Measurements from ENCODE around the gene TPSB2.
A peak's percentile ranks its signal among the peaks of the same experiment; 100 is the strongest.
"Not testable (repeated sequence)": the region's sequence is repeated elsewhere in the genome, so short reads cannot be mapped to it uniquely, and the experiment has no call there.

Gene TPSB2

DNA sequence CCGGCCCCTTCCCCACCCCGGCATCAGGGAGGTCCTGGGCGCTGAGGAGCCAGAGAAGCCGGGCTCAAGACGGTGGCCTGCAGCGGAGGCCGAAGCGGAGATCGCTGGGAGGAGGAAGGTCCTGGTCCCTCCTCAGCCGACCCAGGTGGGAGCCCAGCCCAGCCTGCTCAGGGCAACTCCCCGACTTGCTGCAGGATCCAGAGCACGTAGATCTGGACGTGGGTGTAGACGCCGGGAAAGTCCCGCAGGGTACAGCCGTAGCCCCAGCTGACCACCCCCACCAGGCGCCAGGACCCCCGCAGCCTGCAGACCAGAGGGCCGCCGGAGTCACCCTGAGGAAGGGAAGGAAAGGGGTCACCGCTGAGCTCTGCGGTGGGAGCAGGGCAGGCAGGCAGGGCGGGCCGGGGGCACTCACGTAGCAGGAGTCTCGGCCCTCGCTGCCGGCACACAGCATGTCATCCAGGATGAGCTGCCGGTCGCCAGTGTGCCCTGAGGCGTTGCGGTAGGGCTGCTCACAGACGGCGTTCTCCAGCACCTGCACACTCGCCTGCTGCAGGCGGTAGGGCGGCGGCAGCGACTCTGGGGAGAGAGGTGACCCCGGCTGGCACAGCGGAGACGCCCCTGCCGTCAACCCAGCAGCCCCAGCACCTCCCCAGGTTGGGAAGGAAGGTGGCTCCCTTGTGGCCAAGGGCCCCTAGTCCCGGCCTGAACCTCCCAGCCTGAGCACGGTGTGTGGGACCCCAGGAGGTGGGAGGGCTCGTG is 31.3 kb upstream of the TPSB2 start:
- peak; percentile 50 for DNase-seq

DNA sequence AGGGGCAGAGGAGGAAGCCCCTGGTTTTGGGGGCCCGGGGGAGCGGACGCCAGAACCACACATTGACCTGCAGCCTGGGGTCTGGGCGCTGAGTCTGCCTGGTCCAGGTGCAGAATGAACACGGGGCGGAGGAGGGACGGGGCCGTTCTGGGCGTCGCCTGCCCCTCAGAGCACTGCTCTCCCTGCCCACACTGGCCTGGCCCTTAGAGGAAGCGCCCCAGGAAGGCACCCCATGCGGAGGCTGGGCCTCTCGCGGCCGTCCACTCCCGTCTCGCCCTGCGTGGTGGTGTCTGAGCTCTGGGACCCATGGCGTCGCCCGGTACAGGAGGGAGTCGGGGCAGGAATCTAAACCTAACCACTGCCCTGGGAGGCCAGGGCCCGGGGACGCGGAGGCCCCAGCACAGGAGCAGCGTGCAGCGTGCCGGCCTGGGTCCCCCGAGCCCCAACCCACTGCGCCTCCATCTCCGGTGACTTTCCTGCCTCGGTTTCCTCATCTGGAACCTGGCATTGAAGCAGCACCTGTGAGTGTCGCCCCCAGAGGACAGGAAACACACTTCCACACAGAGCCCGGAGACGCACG is 30.2 kb upstream of the TPSB2 start:
- DNase-seq, result no peak

DNA sequence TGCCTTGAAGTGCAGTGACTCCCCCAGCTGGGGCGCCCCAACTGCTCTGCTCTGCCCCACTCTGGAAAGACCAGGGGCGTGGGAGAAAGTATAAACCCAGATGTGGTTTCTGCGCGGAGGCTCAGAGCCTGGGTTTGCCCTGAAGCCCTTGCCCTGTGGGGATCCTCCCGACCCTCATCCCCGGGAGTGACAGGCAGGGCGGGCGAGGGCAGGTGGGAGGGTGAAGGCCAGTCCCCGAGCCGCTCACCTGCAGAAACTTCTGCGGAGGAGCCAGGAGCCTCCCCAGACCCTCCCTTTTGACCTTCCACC is 29.7 kb upstream of the TPSB2 start:
- no peak for DNase-seq

DNA sequence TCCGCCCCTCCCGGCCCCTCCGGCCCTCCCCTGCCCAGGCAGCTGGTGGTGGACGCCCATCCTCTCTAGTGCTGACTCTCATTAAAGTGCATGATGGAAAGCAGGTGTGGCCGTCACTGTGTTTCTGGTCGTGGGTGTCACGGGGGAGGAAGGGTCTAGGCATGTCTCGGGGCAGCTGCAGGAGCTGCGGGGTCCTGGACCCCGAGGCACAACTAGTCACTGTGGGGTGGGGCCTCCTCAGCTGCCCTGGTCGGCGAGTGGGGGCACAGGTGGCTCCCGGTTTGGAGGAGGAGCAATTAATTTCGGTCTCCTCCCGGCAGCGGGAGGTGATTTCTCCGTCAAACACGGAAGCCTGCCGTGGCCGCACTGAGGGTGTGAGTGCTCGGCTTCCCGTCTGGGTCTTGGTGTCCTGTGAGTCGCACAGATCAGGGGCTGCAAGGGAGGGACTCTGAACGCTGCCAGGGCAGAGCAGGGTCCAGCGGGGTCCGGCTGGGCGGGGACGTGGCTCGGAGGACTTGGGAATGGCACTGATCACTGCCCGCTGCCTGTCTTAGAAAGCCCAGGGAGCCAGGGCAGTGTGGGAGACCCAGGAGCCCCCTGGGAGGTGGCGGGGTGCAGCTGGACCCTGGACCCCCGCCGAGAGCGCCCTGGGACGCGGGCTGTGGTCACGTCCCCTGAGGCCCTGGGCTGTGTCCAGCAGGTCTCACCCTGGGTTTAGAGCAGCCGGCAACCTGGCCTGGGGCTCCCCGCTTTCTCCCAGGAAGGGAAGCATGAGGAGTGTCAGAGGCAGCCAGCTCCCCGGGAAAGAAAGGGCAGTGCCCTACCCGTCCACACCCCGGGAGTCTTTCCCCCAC is 29.1 kb upstream of the TPSB2 start:
- no peak for DNase-seq

DNA sequence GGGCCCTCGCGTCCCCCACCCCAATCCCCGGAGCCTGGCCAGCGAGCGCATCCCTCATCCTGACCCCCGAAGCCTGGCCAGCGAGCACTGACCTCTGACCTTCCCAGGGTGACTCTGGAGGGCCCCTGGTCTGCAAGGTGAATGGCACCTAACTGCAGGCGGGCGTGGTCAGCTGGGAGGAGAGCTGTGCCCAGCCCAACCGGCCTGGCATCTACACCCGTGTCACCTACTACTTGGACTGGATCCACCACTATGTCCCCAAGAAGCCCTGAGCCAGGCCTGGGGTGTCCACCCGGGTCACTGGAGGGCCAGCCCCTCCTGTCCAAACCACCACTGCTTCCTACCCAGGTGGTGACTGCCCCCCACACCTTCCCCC is 28.2 kb upstream of the TPSB2 start:
- no peak for DNase-seq

DNA sequence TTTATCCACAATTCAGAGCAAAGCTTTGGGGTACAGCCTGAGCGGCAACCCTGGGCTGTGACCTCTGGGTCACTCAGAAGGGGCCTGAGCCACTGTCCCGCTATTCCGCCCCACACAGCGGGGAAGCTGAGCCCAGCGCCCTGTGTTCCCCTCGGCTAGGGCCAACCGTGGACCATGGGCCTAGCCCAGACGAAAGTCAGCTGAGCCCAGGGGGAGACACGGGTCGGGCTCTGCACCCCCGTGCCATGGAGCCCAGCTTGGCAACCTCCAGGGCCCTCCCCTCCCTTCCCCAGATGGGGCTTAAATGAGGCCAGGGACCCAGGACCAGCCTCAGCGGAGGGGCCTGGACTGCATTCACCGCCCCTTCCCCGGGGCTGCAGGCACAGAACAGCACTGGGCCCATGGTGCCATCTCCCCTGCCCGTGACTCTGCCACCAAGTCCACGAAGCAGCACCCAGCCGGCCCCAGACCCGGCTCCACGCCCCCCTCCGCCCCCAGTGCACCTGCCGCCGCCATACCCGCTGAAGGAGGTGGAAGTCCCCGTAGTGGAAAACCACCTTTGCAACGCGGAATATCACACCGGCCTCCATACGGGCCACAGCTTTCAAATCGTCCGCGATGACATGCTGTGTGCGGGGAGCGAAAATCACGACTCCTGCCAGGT is 27.7 kb upstream of the TPSB2 start:
- DNase-seq, result no peak

DNA sequence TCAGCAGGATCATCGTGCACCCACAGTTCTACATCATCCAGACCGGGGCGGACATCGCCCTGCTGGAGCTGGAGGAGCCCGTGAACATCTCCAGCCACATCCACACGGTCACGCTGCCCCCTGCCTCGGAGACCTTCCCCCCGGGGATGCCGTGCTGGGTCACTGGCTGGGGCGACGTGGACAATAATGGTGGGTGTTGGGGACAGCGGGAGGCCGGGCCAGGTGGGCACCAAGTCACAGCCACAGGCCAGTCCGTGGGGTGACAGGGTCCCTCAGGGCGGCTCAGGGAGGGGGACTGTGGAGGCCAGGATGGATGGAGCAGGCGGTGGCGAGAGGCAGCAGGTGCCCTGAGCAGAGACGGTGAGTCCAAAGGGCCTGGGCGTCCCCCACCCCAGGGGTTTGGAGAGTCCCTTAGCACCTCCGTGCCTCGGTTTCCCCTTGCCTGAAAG is 26.9 kb upstream of the TPSB2 start:
- no peak for DNase-seq

DNA sequence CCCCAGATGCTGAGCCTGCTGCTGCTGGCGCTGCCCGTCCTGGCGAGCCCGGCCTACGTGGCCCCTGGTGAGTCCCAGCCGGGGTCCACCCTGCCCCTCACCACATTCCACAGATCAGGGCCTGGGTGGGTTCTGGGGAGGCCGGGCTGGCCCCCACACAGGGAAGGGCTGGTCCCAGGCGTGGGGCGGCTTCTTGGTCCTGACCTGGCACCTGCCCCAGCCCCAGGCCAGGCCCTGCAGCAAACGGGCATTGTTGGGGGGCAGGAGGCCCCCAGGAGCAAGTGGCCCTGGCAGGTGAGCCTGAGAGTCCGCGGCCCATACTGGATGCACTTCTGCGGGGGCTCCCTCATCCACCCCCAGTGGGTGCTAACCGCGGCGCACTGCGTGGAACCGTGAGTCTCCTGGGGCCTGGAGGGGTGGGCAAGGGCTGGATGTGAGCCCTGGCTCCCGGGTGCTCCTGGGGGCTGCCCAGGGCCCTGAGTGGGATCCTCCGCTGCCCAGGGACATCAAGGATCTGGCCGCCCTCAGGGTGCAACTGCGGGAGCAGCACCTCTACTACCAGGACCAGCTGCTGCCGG is 26.4 kb upstream of the TPSB2 start:
- DNase-seq, result not testable (repeated sequence)

DNA sequence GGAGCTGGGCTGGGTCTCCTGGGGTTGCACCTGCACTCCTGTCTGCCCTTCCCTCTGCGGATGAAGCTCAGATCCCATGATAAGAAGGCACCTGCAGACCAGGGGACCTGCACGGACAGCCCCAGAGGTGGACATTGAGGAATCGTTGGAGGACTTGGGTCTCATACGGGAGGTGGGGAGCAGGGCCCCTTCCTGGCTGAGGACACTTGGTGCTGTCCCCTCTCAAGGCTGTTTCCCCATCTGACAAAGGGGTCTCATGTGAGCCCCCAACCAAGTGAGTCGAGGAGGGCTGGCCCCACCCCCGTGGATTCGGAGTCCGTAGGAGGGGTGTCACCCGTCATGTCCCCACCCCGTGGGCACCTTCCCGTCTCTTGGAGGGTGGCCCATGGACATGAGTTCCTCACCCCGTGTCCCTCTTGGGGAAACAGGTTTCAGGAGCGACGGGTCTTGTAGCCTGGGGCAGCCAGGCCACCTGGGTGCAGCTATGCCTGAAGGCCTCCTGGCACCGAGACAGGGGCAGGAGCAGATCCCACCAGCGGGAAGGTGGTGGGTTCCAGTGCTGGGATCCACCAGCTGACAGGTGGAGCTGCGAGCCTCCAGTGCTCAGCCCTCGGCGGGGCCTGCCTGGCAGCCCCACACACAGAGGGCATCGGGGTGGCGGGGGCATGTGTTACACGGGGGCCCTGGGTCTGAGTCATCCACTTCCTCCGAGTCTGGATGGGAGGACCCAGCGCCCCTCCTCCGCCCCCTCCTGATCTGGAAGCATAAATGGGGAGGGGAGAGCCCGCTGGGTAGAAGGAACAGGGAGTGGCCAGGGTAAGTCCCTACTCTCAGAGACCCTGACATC is 25.5 kb upstream of the TPSB2 start, which contains the start of gene TPSD1:
TPSD1 (plus strand) TSS at position 794 of the 847 bp plus-strand sequence. CDS start 212 bp downstream, outside the sequence.
- DNase-seq, result not testable (repeated sequence)

DNA sequence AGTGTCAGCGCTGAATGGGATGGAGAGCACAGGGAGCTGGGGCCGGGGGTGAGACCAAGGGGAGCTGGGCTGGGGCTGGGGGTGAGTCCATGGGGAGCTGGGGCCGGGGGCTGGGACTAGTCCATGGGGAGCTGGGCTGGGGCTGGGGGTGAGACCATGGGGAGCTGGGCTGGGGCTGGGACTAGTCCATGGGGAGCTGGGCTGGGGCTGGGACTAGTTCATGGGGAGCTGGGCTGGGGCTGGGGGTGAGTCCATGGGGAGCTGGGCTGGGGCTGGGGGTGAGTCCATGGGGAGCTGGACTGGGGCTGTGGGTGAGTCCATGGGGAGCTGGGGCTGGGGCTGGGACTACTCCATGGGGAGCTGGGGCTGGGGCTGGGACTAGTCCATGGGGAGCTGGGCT is 24.8 kb upstream of the TPSB2 start:
- not testable (repeated sequence) for DNase-seq

DNA sequence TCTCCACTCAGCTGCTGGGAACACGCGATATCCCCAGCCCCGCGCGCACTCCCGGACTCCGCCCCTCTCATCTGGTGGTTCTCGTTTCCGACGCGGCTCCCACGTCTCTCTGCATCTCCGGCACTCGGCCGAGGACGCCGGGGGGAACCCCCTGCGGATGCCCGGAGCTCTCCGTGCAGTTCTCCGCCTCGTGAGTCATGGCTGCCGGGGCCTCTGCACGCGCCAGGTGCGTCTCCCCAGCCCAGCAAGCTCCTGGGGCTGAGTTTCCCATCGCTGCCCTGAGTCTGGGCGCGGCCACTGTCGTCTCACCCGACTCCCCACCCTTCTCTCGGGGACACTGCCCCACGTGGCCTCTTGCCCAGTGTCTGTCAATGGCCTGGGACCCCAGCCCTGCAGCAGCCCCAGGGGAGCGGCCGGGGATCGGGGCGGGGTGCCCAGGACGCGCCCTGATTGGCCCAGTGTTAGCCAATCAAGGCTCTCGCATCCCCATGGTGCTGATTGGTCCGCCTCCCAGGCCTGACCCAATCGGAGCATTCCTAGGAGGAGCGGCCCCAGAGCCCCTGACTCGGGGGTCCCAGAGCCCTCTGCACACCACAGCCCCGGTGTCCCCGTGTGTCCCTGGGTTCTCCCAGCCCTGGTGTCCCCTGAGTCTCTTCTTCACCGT is 23.8 kb upstream of the TPSB2 start:
- DNase-seq, result not testable (repeated sequence)

DNA sequence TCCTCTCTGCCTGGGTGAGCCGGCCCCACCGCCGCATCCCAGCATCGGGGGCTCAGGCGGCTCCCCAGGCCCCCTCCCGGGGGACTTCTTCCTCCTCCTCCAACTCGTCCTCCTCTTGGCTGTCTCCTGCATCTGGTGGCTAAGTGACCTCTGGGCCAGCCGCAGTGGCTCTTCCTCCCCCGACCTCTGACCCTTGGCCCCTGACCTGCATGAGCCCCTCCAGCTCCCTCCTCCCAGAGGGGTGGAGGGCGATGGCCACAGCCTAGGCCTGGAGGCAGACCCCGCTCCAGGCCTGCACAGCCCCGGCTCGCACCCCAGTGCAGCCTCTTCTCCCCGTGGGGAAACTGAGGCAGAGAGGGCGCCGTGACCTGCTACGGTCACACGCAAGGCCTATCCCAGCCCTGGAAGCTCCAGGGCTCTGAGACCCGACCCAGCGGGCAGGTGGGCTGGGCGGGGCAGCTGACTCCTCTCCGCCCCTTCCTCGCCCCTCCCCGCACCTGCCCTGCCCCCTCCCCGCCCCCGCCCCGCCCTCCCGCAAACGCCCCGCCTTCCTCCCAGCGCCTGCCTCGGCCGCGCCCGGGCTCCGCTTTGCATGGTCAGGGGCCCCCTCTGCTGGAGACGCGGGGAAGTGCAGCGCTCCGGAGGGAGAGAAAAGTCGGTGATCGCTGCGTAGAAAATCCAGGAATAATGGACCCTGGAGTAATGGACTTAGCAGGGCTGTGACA is 19.2 kb upstream of the TPSB2 start:
- DNase-seq, result not testable (repeated sequence)

DNA sequence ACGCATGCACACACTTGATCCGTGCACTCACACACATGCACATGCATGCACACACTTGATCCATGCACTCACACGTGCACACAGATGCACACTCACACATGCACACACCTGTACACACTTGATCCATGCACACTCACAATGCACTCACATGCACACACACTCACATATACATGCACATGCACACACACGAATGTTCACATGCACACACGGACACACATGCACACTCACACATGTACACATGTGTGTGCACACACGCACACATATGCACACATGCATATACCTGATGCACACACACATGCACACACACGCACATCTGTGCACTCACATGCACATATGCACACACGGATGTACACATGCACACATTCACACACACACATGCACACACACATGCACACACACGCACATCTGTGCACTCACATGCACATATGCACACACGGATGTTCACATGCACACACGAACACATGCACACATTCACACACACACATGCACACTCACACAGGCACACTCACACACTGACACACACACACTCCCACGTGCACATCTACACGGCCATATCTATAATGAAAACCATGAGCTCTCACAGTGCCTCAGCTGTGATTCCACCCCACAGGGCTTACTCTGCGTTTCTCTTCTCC is 18.0 kb upstream of the TPSB2 start:
- not testable (repeated sequence) for DNase-seq

DNA sequence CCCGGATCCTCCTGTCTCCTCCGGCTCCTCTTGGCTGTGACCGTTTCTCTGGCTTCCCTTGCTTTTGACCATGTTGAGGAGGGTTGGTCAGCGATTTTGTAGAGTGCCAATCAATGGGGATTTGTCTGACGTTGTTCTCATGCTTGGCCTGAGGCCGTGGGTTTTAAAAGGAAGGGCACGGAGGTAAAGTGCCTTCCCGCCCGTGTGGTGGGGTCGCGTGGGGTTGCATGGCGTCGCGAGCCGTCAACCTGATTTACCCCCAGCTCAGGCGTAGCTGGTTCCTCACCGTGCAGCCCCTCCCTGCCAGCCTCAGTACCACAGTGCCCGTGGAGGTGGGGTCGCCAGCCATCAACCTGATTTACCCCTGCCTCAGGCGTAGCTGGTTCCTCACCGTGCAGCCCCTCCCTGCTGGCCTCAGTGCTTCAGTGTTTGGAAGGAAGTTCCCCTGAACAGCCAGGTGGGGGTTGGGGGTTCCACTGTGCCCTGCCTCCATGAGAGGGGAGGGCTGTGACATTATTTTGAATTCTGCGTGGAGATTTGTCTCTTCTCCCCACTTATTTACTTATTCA is 15.6 kb upstream of the TPSB2 start:
- DNase-seq, result no peak

DNA sequence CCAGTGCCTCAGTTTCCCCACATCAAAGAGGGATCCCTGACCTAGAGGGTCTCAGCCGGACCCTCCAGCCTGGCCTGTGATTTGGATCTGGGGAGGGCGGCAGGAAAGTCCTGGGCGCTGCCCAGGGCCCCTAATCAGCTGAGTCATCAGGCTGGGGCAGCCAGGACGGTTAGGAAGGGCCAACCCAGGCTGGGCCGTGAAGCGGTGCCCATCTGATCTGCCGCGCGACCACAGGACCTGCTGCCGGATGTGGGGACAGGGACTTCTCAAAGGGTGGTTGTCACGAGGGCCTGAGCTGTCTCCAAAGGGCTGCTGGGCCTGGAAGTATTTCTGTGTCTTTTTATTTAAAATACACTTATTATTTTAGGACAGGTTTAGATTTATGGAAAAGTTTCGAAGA is 14.9 kb upstream of the TPSB2 start:
- no peak for DNase-seq

DNA sequence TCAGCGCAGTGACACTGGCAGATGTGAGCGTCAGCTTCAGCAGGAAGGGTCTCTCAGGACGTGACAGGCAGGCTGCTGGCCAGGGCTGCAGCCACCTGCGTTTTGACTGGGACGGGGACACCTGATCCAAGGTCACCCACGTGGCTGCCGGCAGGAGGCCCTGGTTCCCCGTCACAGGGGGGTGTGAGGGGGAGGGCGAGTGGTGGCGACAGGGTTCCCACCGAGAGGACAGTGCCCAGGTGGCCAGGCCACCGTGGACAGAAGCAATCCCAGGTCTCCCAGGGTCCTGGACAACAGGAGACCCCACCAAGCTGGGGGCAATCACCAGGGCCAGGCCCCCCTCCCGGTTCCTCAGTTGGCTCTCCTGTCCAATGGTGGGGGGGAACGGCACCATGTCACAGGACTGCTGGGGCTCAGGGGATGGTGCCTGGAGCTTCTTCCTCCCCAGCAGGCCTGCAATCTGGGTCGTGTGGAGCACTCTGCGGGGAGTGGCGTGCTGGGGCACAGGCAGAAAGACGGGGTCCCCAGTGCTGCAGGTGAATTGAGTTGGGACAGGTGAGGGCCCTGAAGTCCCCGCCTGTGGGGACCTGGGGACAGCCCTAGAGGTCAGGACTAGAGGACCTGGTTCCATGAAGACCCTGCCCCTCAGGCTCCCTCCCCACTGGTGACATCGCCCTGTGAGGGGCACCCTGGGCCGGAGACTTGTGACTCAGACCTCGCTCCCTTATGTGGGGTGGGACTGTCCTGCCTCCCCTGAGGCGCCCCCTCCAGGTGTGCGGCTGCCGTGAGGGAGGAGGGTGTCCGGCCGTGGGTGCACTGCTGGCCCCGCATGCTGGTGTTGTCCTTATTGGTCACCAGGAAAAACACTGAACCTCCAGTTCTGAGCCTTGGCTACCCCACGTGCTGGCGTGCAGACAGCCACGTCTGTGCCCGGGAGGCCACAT is 14.2 kb upstream of the TPSB2 start:
- DNase-seq, result not testable (repeated sequence)

DNA sequence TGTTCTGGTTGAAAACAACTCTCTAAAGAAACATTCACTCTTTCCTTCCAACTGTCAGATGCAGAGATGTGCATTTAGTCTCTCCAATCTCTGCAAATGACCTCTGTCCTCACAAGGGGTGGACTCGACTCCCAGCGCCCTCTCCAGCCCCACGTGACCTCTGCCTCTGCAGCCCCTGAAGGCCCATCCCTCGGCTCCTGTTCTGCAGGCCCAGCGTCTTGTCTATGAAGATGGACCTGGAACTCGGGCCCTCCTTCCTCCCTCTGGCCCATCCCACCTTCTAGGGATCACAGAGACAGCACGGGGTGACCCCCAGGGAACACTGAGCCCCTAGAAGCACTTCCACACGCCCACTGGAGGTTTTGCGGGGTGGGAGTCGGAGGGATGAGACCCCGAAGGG is 13.4 kb upstream of the TPSB2 start:
- not testable (repeated sequence) for DNase-seq

DNA sequence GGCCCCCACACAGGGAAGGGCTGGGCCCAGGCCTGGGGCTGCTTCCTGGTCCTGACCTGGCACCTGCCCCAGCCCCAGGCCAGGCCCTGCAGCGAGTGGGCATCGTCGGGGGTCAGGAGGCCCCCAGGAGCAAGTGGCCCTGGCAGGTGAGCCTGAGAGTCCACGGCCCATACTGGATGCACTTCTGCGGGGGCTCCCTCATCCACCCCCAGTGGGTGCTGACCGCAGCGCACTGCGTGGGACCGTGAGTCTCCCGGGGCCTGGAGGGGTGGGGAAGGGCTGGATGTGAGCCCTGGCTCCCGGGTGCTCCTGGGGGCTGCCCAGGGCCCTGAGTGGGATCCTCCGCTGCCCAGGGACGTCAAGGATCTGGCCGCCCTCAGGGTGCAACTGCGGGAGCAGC is 11.1 kb upstream of the TPSB2 start:
- DNase-seq, result not testable (repeated sequence)

DNA sequence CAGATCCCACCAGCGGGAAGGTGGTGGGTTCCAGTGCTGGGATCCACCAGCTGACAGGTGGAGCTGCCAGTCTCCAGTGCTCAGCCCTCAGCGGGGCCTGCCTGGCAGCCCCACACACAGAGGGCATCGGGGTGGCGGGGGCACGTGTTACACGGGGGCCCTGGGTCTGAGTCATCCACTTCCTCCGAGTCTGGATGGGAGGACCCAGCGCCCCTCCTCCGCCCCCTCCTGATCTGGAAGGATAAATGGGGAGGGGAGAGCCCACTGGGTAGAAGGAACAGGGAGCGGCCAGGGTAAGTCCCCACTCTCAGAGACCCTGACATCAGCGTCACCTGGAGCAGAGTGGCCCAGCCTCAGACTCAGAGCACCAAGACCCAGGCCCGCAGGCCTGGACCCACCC is 10.5 kb upstream of the TPSB2 start, which contains the start of gene TPSAB1:
TPSAB1 (plus strand) TSS at position 270 of the 400 bp plus-strand sequence. CDS start 234 bp downstream, outside the sequence.
- not testable (repeated sequence) for DNase-seq
